Activated CD8-positive, alpha-beta memory T cell treated with anti-CD3 and anti-CD28 coated beads for 48 hours (primary cell): ENCODE data around the gene CARD8.

ENCODE experiments used
- DNase-seq, 3 experiments: peaks; one replicate each; pipeline ENCODE4 v3.0.0-alpha.2; 2020; ENCODE audit warnings: low read depth in 2 of 3, low spot score in 2 of 3

Gene CARD8

GRCh38 chr19:48216933-48217332 is 38.8 kb downstream of the CARD8 start:
- no peak for DNase-seq

DNA sequence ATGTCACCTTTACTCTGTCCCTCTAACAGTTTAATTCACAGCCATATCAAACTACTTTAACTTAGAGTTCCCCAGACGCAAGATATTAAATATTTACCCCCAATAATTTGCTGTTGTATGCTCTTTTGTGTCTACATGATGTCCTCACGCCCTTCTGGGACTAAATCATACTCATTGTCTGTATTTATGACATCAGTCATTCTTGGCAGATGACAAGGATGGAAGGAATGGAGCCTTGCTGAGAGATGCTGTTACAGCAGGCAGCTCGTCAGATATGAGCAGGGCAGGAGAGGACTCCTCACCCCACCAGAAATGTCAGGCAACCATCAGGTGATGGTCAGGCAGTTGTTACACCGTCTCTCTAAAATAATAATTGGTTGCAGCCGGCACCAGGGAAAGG is 41.8 kb downstream of the CARD8 start:
- no peak for DNase-seq

- DNase-seq: no peak
Measured at GRCh38 chr19:48210005-48210404, 45.7 kb downstream of the CARD8 start.

DNA sequence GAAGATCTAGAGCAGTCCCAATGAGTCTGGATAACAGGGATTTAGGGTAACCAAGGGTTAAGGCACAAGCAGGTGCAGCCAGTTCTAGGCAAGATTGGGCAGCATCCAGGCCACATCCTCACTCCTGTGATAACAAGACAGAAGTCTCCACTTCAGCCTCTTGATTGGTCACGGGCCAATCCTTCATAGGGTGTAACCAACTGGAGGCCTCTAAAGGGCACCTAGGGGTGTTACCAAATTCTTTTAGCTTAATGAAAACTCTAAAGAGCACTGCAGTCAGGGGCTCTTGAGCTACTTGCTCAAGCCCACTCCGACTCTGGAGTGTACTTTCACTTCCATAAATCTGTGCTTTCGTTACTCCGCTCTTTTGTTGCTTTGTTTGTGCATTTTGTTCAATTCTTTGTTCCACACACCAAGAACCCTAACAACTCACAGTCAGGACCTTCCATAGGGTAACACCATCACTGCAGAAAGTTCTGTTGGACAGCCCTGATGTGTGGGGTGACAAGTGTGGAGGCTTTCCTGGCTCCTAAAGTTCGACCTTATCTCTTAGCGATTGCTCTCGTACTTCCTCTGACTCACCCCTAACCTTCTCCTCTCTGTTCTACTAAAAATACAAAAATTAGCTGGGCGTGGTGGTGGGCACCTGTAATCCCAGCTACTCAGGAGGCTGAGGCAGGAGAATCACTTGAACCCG is 49.2 kb downstream of the CARD8 start:
- DNase-seq: no peak

- peak; percentile 73 to 86 (median 80) for DNase-seq
Measured at GRCh38 chr19:48203794-48204628, 51.7 kb downstream of the CARD8 start.

- no peak for DNase-seq
Measured at GRCh38 chr19:48203222-48203793, 52.4 kb downstream of the CARD8 start.

- DNase-seq: no peak
Measured at GRCh38 chr19:48196933-48197665, 58.6 kb downstream of the CARD8 start.

DNA sequence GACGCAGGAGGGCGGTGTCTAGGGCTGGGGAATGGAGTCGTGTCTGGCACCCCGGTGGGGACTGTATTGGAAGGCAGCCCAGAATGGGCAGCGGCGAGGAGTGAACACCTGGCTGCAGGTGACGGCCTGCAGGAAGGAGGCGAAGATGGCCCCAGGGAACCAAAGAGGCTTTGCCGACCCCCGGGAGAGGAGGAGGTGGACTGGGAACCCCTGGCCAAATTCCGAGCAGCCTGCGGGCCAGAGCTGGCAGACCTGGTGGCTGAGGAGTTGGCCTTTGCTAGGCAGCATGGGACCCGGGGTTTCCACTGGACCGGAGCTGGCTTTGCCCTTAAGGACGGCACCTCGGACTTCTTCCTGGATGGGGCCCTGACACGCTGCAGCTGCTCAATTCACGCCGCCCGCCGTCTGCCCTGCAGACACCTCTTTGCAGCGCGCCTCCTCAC is 59.4 kb downstream of the CARD8 start:
- no peak for DNase-seq

DNA sequence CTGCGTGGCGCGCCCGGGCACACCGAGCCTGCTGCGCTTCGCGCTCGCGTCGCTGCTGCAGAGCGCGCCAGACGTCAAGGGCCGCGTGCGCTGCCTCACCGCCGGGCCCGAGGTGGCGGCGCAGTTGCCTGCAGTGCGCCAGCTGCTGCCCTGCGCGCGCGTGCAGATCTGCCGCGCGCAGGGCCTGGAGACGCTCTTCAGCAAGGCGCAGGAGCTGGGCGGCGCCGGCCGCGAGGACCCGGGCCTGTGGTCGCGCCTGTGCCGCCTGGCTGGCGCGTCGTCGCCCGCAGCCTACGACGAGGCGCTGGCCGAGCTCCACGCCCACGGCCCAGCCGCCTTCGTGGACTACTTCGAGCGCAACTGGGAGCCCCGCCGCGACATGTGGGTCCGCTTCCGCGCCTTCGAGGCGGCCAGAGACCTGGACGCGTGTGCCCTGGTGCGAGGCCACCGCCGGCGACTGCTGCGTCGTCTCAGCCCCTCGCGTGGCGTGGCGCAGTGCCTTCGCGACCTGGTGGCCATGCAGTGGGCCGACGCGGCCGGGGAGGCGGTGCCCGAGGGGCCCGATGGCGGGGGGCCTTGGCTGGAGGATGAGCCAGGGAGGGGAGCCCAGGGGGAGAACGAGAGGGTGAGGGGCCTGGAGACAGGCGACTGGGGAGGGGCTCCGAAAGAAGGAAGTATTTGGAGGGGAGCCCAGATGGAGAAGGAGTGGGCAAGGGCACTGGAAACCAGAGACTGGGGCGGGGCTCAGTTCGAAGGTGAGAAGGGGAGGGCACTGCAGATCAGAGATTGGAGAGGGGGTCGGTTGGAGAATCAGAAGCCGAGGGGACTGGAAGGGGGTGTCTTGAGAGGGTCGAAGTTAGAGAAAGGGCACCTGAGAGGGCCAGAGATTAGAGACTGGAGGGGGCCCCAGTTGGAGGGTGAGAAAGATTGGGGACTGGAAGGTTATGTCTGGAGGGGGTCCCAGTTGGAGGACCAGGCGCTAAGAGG is 60.6 kb downstream of the CARD8 start:
- DNase-seq: no peak

DNA sequence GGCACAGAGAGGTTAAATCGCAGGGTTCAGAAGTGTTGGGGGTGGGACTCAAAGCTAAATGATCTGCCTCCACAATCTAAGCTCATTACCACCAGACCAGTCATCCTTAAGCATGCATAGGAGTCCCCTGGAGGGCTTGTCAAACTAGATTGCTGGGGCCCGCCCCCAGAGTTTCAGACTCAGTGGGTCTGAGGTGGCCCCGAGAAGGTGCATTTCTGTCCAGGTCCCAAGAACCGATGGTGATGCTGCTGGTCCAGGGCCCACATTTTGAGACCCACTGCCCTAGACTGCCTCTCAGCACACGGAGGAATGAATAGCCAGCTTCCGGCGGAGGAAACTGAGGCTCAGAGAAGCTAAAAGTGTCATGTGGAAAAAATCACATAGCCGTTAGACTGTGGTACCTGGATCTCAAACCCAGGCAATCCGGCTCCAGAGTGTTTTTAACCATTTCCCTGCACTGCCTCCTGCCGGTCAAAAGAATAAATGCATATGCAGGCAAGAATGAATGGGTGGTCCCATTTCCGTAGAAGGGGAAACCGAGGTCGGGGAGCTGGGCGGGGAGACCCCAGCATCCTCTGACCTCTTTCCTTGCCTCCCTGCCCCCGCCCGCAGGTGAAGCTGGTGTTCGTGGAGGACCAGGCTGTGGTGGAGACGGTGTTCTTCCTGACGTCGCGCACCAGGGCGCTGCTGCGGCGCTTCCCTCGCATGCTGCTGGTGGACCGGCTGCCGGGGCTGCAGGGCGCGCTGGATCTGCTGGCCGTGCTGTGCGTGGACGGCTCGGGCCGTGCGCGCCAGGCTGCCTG is 61.5 kb downstream of the CARD8 start:
- DNase-seq: no peak

GRCh38 chr19:48192750-48193149 is 63.0 kb downstream of the CARD8 start:
- DNase-seq: no peak

- no peak for DNase-seq
Measured at GRCh38 chr19:48190885-48191284, 64.8 kb downstream of the CARD8 start.

DNA sequence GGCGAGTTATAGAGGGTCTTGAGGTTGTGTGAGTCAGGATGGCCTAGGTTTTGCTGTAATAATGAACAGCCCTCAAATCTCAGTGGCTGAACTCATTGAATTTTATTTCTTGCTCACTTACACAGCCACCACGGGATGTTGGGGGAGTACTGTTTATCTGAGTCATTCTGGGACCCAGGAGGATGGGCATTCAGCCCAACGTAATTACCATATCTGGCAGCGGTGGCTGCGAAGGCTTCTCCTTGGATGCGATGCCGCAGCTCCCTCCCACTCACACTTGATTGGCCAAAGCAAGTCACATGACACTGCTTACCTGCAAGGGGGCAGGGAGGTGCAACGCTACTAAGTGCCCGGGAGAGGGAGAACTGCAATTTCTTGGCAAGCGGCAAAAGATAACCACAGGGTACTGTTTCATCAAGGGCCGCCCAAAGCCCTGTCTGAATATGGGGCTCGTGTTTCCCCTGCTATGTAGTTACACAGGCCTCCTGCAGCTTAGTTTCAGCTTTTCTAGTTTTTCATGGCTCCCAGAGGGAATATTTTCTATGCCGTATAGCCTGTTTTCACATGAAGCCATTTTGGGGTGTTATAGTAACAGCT is 65.3 kb downstream of the CARD8 start:
- DNase-seq: peak in 1 of 3 experiments; percentile 27

DNA sequence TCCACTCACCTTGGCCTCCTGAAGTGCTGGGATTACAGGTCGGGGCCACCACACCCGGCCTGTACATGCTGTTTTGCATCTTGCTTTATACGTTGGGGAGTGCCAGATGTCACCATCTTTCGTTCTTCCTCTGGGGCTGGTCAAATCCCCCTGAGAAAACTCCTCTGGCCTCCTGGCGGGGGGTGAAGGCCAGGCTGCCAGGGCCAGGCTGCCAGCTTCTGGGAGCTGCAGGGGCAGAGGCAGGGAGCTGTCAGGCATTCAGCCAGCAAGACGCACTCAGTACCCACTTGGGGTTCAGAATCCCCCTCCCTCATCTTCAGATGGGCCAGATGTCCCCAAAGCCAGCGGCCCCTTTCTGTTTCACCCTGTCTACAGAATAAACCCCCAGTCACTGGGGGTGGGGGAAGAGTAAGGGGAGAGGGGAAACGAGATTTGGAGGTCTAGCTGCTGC is 69.1 kb downstream of the CARD8 start:
- no peak for DNase-seq

DNA sequence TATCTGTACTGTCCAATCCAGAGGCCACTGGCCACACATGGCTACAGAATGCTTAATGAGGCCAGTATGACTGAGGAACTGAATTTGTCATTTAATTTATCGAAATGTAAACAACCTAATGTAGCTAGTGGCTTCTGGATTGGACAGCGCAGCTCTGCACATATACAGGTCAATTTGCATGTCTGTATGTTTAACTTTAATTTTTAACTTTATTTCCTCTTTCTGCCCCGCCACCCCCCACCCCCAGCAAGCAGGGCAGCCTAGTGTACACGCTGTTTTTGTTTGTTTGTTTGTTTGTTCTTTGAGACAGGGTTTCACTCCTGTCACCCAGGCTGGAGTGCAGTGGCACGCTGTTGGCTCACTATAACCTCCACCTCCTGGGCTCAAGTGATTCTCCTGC is 69.7 kb downstream of the CARD8 start:
- no peak for DNase-seq

- DNase-seq: no peak
Measured at GRCh38 chr19:48183356-48183755, 72.4 kb downstream of the CARD8 start.

DNA sequence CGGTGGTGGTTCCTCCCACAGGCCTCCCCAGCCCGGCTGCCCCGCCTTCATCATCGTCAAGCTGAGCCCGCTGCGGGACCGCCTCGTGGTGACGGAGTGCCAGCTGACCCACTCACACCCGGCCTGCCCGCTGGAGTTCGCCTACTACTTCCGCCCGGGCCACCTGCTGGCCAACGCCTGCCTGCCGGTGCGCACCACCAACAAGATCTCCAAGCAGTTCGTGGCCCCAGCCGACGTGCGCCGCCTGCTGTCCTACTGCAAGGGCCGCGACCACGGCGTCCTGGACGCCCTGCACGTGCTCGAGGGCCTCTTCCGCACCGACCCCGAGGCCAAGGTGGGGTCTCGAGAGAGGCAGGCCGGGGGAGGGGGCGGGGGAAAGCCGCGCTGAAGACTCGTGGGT is 73.3 kb downstream of the CARD8 start:
- DNase-seq: no peak

DNA sequence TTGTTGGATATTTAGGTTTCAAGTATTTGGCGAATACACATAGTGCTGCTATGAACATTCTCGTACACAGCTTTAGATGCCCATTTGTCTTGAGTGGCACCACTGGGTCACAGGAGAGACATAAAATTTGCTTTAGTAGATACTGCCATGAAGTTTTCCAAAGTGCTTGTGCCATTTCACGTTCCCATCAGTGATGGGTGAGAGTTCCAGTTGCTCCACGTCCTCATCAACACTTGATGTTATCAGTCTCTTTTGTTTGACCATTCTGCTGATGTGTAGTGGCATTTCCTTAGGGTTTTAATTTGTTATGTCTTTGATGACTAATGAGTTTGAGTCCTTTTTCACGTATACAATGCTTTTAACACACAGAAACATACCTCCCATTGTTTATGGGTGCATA is 74.2 kb downstream of the CARD8 start:
- no peak for DNase-seq

- DNase-seq: no peak
Measured at GRCh38 chr19:48176226-48176625, 79.5 kb downstream of the CARD8 start.
